Measurements from ENCODE around the gene CDCP2.
"Not testable (repeated sequence)": the region's sequence is repeated elsewhere in the genome, so short reads cannot be mapped to it uniquely, and the experiment has no call there.

CDCP2 gene

DNA sequence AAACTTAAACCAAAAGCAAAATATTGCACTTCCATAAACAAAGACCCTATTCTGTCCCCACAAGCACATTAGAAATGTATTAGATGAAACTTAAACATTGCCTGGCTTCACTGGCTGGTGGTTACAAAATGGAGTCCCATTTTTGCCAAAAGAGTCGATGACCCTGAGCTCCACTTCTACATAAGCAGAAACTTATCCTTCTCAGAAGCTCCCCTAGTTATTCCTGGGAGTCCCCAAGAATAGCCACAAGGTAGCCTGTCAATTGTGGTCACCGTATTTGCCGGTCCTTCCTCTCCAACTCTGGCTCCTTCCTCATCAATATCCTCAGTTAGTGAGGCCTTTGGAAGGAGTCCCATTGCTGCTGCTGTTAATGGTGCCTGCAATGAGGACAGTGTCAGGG lies 37.3 kb downstream of the CDCP2 start:
- no peak for DNase-seq (ENCODE audit: low spot score)

GRCh38 chr1:54114955-54115354 lies 37.8 kb downstream of the CDCP2 start:
- no peak for DNase-seq (ENCODE audit: low spot score)

DNA sequence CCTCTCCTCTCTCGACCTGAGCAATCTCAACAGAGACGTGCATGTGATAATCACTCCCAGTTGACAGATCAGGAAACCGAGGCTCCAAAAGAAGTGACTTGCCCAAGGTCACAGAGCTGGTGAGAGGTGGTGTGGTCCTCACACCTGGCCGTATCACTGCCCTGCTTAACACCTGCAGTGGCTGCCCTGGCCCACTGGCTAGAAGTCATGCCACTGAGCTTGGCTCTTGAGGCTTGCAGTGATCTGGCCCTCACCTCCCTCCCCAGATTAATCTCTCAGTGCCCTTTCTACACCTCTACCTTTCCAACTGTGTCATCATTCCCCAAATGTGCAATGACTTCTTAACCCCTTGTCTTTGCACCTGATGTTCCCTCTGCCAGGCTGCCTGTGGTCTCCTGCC lies 38.8 kb downstream of the CDCP2 start:
- no peak for DNase-seq (ENCODE audit: low spot score)

- DNase-seq (ENCODE audit: low spot score) = no peak
Measured at GRCh38 chr1:54112705-54113368, 40.0 kb downstream of the CDCP2 start.

GRCh38 chr1:54112027-54112426 lies 40.8 kb downstream of the CDCP2 start:
- no peak for DNase-seq (ENCODE audit: low spot score)

GRCh38 chr1:54111624-54112023 lies 41.2 kb downstream of the CDCP2 start:
- no peak for DNase-seq (ENCODE audit: low spot score)

DNA sequence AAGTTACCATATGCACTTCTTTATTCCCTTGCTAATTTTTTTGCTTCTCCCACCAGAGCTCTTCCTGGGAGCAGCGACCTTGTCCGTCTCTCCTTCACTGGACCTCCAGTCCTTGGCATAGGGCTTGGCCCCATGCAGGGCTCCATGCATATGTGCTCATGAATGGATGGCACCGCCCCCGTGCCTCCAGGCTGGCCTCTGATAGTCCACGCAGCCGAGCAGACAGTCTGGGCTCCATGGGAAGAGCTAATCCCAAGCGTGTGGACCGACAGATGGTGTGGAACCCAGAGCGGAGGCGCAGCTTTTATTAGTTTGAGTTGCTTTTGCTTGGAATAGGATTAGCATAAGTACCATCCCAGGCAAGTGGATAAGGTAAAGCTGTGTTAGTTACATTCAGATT lies 41.8 kb downstream of the CDCP2 start:
- no peak for DNase-seq (ENCODE audit: low spot score)

- DNase-seq (ENCODE audit: low spot score) = no peak
Measured at GRCh38 chr1:54109129-54110090, 43.4 kb downstream of the CDCP2 start.

DNA sequence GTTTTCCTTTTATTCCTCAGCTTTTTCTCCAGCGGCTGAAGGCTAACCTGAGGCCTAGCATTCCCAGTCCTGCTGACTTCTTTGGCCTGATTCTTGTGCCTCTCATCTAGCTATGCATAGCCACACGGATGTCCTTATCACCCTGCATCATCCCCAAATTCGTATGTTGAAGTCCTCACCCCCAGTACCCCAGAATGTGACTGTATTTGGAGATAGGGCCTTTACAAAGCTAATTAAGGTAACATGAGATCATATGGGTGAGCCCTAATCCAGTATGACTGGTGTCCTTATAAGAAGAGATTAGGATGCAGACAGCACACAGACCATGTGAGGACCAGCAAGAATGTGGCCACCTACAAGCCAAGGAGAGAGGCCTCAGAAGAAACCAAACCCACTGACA lies 44.6 kb downstream of the CDCP2 start:
- DNase-seq (ENCODE audit: low spot score) = no peak

DNA sequence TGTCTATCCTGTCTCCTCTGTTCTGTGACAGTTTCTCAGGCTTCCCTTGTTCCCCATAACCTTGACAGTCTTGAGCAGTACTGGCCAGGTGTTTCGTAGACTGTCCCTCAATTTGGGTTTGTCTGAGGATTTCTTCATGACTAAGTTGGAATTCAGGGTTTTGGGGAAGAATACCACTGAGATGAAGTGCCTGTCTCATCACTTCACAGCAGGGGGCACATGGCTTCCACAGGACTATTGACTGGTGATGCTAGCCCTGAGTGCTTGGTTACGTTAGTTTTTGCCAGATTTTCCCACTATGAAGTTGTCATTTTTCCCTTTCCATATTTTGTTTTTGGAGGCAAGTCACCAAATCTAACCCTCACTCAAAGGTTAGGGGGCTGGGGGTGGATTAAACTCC lies 45.7 kb downstream of the CDCP2 start:
- no peak for DNase-seq (ENCODE audit: low spot score)

GRCh38 chr1:54105736-54106269 lies 47.0 kb downstream of the CDCP2 start:
- DNase-seq (ENCODE audit: low spot score) = no peak

DNA sequence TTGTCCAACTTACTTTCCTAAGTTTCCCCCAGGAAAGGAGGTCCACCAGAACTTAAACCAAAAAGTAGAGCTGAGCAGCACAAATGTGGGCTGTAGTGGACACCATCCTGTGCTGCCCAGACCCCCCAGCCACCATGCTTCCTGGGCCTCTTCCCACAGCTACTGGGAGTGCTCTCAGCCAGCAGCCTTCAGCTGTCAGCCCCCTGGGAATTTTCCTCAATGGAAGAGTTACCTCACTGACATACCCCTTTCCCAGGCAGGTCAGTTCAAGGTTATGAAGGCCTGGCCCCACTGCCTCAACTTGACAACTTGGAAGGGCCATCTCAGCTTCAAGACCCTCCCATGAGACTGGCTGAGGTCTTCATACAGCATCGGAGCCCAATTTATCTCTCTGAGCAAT lies 47.7 kb downstream of the CDCP2 start:
- DNase-seq (ENCODE audit: low spot score) = no peak

DNA sequence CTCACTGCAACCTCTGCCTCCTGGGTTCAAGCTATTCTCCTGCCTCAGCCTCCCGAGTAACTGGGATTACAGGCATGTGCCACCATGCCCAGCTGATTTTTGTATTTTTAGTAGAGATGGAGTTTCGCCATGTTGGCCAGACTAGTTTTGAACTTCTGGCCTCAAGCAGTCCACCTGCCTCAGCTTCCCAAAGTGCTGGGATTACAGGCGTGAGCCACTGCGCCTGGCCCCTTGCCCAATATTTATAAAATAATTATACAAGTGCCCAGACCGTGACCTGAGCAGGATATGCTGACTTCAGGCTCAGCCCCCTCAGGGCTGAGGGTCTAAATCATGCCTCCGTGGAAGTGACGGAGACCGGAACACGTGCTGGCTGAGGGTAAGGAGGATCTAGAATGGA lies 48.2 kb downstream of the CDCP2 start:
- not testable (repeated sequence) for DNase-seq (ENCODE audit: low spot score)

DNA sequence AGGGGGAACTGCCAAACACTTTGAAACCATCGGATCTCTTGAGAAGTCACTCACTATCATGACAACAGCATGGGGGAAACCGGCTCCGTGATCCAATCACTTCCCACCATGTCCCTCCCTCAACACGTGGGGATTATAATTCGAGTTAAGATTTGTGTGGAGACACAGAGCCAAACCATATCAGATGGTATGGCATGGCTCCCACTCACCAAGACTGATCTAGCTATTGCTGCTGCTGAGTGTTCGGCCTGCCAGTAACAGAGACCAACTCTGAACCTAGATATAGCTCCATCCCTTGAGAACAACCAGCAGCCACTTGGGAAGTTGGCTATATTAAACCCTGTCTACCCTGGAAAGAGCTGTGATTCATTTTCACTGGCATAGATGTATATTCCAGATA lies 49.4 kb downstream of the CDCP2 start:
- no peak for DNase-seq (ENCODE audit: low spot score)

DNA sequence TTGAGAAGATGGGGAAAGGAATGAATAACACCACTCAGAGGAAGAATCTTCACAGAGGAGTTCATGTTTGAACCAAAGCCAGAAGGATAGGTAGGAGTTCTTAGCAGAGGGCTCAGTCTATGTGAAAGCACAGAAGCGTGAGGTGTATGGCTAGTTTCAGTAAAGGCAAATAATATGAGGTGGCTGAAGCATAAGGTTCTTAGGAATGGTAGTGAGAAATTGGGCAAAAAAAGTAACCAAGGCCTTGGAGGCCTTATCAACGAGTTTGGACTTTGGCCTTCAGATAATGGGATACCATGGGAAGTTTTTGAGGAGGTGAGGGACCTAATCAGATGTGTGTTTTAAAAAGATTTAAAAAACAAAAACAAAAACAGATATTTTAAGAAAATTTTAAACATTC lies 52.3 kb downstream of the CDCP2 start:
- DNase-seq (ENCODE audit: low spot score) = no peak

DNA sequence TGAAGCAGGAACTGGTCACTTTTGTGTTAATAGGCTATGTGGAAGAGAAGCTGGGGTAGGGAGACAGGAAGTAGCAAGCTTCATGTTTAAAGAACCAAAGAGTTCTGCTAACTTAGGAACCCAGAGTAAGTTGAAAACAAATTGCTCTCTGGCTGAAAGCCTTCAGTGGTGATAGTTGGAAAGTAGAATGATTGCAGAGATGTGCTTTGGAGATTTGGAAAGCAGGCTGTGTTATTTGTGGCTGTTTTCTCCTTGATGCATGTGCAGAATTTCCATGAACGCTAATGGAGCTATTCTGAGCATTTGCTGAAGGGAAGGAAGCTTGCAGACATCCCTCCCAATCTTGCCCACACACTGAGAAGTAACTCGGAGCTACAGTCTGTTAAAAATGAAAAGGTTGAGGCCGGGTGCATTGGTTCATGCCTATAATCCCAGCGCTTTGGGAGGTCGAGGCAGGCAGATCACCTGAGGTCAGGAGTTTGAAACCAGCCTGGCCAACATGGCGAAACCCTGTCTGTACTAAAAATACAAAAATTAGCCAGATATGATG lies 53.7 kb downstream of the CDCP2 start:
- DNase-seq (ENCODE audit: low spot score) = no peak

- no peak for DNase-seq (ENCODE audit: low spot score)
Measured at GRCh38 chr1:54096877-54097240, 55.9 kb downstream of the CDCP2 start.

GRCh38 chr1:54096227-54096876 lies 56.4 kb downstream of the CDCP2 start:
- no peak for DNase-seq (ENCODE audit: low spot score)

GRCh38 chr1:54095546-54096226 lies 57.1 kb downstream of the CDCP2 start:
- no peak for DNase-seq (ENCODE audit: low spot score)

DNA sequence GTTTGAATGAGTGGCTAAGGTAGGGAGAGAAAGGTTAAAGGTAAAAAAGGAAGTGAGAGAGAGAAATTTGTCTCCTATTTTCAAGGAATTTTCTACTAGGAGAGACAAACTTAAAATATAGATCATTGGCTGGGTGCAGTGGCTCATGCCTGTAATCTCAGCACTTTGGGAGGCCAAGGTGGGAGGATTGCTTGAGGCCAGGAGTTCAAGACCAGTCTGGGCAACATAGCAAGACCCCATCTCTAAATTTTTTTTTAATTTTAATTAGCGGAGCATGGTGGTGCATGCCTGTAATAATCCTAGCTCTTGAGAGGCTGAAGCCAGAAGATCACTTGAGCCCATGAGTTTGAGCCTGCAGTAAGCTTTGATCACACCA lies 58.1 kb downstream of the CDCP2 start:
- not testable (repeated sequence) for DNase-seq (ENCODE audit: low spot score)

- DNase-seq (ENCODE audit: low spot score) = no peak
Measured at GRCh38 chr1:54094001-54094729, 58.6 kb downstream of the CDCP2 start.
